Mesenteric fat pad (tissue), 1 donor: Measurements from ENCODE around the gene ZC3H7A. TPM values are rescaled to one million over a fixed set of nuclear protein-coding genes. Genes with fewer than 3 reads are reported as not detected.

ENCODE experiments used
- DNase-seq: peaks from one replicate; pipeline ENCODE4 v3.0.0-alpha.2; 2020; ENCODE audit warnings: low spot score
- total RNA-seq: library from RNA; stranded (reverse); fragmentation: NEBNext Ultra II Directional; extraction: Animal tissue kit (Norgen Biotek cat#: 25700); gene quantifications from one replicate; pipeline ENCODE4 v1.2.1, GENCODE V29; 2021
- donor health status: DM: yes; HTN: yes; CAD: no.

The ZC3H7A gene
- total RNA-seq, 1 donor from 2014 or later, result 57.1 TPM

DNA sequence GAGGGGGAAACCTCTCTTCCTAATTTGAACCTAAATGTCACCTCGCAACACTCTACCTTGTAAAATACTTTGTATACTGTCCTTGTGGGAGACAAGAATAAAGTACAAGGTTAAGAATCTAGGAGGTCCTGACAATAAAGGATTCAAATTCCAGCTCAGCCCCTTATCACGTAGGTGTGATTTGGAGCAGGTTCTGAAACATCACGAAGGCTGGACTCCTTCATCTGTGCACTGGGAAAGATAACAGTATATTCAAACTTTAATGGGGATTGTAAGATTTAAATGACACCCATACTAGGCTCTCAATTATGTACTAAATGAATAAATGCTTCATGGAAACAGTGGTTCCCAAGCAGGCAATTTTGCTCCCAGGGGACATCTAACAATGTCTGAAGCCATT is 56.5 kb downstream of the ZC3H7A start:
- DNase-seq, result no peak

DNA sequence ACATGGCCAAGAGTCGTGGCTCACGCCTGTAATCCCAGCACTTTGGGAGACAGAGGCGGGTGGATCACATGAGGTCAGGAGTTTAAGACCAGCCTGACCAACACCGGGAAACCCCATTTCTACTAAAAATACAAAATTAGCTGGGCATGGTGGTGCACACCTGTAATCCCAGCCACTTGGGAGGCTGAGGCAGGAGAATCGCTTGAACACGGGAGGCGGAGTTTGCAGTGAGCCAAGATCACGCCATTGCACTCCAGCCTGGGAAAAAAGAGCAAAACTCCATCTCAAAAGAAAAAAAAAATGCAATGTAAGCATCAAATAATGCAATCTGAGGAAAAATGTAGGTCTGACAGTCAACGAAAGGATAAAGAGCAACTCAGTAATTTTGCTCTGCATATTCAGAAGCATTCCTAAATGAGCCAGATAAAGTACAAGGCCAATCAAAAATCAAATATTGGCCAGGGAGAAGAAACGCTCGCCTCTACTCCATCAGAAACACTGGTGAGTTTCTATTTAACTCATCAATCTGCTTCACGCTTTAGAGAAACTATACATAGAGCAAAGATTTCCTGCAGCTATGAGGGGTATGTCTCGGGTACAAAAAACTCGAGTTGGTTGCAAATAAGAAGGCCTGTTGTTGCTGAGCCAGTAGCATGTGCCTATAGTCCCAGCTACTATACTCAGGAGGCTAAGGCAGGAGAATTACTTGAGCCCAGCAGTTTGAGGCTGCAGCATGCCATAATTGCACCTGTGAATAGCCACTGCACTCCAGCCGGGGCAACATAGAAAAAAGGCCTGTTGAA is 58.1 kb downstream of the ZC3H7A start:
- no peak for DNase-seq

DNA sequence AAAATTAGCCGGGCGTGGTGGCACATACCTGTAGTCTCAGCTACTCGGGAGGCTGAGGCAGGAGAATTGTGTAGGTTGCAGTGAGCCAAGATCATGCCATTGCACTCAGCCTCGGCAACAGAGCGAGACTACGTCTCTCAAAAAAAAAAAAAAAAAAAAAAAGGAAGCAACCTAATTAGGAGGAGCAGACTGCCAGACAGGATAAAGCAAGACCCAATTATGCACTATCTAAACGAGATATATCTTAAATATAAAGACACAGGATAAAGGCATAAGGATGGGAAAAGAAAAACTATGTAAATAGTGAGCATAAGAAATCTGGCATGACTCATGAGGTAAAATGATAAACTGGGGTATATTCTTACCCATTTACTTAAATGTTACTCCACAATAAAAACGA is 59.3 kb downstream of the ZC3H7A start:
- no peak for DNase-seq

DNA sequence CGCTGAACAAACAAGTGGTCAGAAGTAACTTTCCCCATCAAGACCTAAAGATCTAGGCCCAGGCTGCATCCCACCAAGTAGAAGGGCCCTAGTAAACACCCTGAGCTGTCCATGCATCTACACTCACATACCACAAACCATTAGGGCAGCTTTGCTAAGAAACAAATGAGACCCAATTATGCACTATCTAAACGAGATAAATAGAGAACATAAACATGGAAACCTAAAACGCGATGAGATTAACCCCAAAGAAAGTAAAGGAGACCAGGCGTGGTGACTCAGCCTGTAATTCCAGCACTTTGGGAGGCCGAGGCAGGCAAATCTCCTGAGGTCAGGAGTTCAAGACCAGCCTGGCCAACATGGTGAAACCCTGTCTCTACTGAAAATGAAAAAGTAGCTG is 60.2 kb downstream of the ZC3H7A start:
- DNase-seq, result no peak

DNA sequence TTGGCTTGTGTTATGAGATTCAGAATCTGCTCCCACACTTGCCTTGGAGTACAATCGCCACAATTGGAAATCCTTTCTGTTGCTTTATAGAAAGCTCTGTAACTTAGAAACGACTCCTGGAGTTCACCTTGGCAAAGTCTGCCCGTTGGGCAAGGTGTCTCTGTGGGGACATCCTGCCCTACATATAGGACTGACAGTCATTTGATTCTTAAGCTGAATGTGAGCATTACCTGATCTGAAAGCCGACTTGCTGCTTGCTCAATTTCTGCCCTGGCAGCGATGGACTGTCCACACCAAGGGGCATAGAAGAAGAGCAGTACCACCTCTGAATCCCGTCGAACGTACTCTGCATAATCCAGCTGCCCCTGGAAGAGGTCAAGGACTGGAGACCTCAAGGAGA is 61.3 kb downstream of the ZC3H7A start:
- no peak for DNase-seq

DNA sequence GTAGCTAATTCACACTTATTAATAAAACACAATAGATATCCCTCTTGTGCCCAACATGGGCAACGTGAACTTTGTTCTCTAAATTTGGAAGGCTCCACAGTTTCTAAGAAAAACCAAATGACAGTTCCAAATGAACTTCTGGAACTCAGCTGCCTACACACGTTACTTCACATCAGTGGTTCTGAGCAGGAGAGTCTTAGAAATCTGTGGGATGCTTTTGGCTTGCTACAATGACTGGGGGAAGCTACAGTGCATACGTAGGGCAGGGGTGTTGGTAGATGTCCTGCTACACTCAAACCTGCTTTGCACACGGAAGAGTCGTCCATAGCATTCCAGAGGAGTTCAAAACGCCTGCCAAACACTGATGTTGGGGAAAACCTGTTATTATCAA is 62.4 kb downstream of the ZC3H7A start:
- DNase-seq, result no peak

DNA sequence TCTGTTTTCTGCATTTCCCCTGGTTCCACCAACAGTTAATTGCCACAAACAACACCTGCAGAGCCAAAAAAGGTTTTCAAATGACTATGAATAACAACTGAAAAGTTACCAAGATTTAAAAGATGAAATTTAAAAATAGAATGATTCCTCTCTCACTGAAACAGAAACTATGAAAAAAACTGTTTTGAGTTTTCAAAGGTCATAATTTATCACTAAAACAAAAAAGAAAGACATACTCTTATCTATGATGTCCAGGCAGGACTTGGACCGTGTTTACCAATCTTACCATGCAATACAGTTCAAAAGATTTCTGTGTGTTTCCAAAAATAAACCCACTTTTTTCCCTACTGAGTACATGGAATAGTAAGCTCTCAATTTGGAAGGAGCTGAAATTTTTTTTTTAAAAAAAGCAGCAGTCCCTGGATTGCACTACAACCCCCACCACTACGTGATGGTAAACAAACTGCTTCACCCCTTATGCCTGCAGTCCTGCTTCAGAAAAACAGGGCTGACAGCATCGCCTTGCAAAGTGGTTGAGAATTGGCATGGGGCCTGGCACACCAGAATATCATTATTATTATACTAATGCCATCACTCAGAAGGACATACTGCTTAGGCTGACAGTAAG is 62.9 kb downstream of the ZC3H7A start:
- DNase-seq, result no peak

DNA sequence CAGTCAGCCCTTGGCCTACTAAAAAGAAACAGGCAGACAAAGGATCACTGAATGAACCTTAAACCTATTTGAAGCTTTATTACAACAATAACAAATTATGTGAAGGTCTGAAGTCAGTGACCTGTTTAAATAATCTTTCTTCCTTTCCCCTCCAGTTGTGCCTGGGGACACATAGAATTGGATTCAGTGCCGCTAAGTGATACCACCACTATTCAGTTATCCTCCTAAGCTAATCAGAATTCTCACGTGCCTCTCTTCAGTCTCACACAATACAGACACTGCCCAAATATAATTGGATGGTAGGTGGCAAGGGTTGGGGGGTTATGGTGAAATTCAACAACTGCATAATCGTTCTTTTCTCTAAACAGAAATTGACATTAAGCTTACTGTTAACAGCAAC is 65.8 kb downstream of the ZC3H7A start:
- no peak for DNase-seq

DNA sequence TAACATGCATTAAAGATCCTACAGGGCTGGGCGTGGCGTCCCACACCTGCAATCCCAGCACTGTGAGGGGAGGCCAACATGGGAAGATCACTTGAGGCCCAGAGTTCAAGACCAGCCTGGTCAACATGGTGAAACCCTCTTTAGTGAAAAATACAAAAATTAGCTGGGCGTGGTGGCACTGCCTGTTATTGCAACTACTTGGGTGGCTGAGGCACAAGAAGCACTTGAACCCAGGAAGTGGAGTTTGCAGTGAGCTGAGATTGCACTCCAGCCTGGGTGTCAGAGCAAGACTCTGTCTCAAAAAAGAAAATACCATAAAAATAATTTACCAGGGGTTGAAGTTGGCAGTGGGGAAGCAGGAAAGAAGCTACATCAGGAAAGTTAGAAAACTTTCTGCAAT is 67.3 kb downstream of the ZC3H7A start:
- DNase-seq, result no peak

DNA sequence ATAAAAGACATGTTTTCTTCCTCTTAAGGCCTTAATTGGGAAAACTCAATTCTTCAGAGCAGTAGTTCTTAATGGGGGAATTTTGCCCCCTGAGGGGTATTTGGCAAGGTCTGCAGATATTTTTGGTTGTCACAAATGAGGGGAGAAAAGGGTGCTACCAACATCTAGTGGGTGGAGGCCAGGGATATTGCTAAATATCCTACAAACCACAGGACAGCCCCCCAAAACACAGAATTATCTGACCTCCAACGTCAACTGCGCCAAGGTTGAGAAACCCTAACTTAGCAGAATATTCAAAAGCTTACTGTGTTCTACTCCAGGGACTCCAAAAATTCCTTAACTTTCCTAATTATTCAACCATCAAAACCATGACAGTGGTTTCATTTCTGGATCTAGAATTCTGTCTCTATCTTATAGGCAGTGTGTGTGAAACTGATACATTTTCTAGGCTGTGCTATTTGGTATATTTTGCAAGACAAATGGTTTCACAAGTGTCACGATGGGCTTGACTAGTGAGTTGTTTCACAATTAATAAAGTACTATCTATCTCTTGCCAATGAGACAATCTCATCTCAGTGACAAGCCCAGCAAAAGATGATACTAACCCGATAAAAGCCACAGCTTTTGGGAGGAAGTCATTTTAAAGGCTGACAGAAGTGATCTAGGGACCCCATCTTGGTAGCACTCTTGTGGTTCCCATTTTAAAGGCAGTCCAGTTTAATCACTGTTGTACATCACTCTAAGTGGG is 69.1 kb downstream of the ZC3H7A start:
- no peak for DNase-seq

DNA sequence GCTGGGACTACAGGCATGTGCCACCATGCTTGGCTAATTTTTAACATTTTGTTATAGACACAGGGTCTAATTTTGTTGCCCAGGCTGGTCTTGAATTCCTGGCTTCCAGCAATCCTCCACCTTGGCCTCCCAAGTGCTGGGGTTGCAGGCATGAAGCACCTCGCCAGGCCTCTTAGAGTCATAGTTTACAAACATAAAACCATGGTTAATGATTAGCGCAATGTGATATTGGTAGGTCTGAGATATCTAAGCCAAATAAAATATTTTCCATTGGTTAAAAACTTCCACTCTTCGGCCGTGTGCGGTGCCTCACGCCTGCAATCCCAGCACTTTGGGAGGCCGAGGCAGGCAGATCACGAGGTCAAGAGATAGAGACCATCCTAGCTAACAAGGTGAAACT is 71.0 kb downstream of the ZC3H7A start:
- no peak for DNase-seq

DNA sequence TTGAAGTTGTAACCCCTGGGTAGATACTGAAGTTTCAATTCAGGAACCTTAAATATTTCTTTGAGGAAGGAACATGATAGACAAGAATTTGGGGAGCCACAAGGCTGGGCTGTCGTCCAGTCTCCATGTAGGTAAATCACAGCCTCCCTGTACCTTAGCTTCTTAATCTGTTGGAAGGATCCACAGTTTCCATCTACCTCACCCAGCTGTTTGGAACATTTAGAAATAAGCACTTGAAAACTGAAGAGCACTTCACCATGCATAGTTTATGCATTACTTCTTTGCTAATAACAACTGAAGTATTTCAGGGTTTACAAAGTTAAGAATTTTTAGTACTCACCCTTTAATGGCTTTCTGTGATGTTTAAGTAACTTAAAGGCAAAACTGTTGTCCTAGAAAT is 71.6 kb downstream of the ZC3H7A start:
- no peak for DNase-seq

DNA sequence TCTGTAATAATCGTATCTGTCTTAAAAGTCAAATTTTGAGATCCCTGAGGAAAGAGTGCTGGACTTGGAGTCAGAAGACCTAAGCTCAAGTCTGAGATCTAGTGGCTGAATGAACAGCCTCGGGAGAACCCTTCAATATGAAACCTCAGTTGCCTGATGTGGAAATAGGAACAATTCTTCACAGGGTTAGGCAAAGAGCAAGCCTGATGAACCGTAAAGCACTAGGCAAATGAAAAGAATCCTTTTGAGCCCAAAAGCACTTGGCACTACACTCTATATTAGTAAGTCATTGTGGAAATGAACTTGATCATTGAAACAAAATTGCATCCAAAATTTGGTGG is 74.6 kb downstream of the ZC3H7A start:
- DNase-seq, result no peak

DNA sequence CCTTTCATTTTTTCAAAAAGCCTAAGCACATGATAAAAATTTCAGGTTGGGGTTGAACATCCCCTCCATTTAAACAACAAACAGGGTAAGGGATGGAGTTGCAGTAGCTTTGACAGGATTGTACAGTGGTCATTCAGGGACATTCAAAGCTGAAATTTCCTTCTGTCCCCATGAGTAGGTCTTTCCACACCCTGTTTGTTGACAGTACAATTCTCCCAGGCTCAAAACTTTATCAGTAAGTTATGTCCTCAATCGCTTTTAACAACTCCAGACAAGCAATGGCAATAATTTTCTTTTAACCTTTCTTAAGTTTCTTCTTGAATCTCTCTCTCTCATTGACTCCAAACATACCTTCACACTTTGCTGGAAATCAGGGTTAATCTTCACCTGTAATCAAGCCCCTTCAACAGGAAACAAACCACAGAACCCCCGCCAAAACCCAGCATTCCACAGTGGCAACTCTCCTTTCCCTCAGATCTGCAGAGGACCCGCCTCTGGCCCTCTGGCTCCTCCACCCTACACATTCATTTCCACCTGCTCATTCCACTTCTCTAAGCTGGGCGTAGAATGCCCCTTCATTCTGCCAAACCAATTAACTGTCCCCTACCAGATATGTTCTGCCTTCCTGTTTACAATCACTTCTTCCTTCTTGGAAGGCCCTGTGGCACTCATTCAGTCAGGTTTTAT is 75.1 kb downstream of the ZC3H7A start:
- no peak for DNase-seq

DNA sequence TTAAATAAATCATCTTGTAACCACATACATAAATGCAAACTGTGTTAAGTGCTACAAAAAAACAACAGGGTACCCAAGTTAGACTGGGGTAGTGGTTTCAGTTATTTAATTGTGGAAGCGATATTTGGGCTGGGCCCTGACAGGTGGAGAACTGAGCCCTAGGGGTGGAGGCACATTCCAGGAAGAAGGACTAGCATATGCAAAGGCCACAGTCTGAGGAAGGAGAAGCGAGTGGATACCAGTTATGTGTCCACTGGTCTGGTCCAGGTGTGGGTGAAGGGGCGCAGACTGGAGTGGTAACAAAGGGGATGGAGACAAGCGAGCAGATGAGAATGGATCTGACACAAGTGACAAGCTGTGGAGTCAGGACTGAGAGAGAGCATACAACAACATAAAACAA is 77.3 kb downstream of the ZC3H7A start:
- no peak for DNase-seq

DNA sequence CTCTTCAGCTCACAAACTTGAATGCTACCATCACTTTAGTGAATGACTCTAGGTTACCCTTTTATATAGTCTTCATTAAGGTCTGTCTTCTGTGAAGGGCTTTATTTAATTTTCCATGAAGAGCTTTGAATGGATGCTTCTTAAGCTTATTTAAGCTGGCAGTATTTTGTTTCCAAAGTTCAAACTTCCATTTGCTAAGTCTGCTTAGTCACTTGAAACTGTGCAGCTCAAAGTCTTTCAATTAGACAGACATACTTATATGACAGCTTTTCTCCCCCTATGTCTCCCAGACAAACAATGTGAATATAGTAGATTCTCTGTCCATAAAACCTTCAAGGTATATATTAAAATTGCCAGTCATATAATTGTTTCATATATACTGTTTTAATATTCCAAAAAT is 77.9 kb downstream of the ZC3H7A start:
- DNase-seq, result no peak

DNA sequence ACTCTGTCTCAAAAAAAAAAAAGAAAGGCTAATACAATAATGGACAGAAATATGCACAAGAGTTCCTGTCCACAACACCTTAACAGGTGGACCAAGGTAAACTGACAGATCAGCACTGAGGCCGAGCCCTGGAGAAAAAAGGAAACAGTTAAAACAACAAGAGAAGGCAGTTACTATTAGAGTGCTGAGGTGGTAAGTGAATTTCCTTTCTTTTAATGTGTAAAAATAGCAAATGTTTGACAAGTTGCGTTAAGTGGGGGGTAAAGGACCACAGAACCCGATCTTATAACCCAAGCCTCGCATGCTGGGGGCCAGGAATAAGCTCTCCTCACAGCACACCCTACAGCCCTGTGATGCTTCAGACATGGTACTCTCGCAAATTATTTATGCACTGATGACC is 79.2 kb downstream of the ZC3H7A start:
- DNase-seq, result no peak

DNA sequence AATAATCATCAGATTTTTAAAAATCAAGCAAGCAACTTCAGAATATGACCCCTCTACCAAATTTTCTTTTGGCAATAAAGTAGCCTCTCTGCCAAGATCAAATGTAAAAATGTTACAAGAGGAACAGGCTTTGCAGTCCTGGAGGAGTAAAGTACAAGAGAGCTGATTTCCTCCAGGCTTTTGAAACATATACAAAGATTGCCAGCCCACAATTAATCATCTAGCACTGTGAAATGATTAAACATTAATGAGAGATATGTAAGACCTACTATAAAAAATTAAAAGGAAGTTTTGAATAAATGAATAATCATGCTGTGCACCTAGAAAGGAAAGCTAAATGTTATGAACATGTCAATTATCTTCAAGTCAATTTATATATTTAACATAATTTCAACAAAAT is 80.7 kb downstream of the ZC3H7A start:
- DNase-seq, result no peak

DNA sequence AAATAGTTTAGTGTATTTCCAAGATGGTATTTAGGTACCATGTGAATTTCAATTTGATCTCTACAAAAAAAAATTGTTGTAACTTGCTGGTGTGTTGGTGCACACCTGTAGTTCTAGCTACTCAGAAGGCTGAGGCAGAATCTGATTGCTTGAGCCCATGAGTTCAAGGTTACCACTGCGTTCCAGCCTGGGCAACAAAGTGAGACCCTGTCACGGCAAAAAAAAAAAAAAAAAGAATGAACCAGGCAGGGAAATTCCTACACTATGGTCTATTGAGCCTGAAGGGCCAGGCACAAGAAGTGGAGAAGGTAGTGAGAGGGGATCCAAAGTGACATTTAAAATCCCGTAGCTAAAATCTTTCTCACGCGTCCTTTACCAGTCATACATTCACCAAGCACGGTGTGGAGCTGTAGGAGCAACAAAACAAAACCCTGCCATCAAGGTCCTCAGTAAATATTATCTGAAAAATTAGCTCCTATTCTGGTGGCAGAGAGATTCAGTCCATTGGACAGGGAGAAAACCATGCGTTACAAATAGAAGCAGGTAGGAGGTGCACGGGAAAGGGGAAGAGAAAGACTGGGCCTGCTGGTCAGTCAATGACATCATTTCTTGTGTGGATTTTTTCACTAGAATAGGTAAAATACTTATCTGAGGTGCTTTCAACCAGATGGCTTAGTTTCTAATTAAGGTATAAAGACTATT is 81.7 kb downstream of the ZC3H7A start:
- no peak for DNase-seq

DNA sequence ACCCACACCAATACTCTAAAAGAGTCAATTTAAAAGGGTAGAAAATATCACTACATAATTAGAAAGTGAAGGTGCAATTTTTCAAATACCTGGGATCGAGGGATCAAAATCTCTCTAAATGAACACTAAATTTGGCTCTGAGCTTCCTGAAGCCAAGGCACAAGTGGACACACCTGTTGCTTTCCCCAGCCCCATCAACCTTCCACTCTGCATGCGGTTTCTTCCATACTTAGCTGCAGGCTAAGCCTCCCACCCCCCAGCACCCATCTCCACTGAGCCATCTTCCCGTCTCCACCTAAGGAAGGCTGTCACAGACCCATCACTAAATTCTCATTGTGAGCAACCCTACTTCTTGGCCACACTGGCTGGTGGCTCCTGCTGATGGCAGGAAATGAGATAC is 84.9 kb downstream of the ZC3H7A start:
- DNase-seq, result no peak

DNA sequence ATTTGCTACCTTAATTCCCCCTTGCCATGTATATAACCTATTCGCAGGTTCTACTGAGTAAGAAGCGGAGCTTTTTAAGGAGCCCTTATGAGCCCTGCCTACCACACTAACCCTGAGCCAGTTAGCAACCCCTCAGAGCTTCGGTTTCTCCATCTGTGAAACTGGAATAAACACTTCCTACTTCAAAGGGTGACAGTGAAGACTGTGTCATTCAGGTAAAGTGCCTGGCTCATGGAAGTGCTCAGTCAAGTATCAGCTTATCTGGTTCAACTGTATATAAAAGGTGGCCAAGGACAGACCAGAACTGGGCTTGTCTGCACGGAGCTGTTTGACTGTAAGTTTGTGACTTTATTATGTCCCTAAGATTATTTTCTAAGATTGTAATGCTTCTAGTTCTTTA is 85.4 kb downstream of the ZC3H7A start:
- DNase-seq, result no peak
